Activated naive CD4-positive, alpha-beta T cell treated with anti-CD3 and anti-CD28 coated beads, Interleukin-2, amount 10 ng/mL, durations not matched to agents 7 days and 5 days (primary cell): ENCODE results near the gene NLGN1.
"Not testable (repeated sequence)": the region's sequence is repeated elsewhere in the genome, so short reads cannot be mapped to it uniquely, and the experiment has no call there.

ENCODE experiments used
- CTCF ChIA-PET: fragments of 350-600 bp; sonication (Branson Sonifier 250); formaldehyde crosslinking; loops from one replicate; lab custom pipeline; 2021; ENCODE audit warnings: antibody characterized with exemption; lab: Charles Lee
- DNase-seq: peaks from one replicate; pipeline ENCODE4 v3.0.0-alpha.2; 2020
- H3K27ac Mint-ChIP-seq: one replicate; pipeline ENCODE4 v1.8.0; 2021; ENCODE audit warnings: mild to moderate bottlenecking, moderate library complexity, mixed read lengths
- H3K27me3 Mint-ChIP-seq: one replicate; pipeline ENCODE4 v1.8.0; 2021; ENCODE audit warnings: mild to moderate bottlenecking, mixed read lengths
- H3K36me3 Mint-ChIP-seq: one replicate; pipeline ENCODE4 v1.8.0; 2021; ENCODE audit warnings: mixed read lengths
- H3K4me1 Mint-ChIP-seq: one replicate; pipeline ENCODE4 v1.8.0; 2021; ENCODE audit warnings: mixed read lengths
- H3K4me3 Mint-ChIP-seq: one replicate; pipeline ENCODE4 v1.8.0; 2021; ENCODE audit warnings: mild to moderate bottlenecking, moderate library complexity, mixed read lengths
- H3K9me3 Mint-ChIP-seq: one replicate; pipeline ENCODE4 v1.8.0; 2021; ENCODE audit warnings: mixed read lengths

The NLGN1 gene

GRCh38 chr3:173553635-173554280 lies 156.2 kb downstream of the NLGN1 start:
- CTCF ChIA-PET, result no interaction called here
- Mint-ChIP-seq H3K36me3 (no peaks in the 10 kb centered on the region), H3K9me3 (no peaks in the 10 kb centered on the region), H3K27ac (no peak overlapping the region), H3K4me1 (no peaks in the 10 kb centered on the region), H3K27me3 (no peaks in the 10 kb centered on the region), H3K4me3 (no peak overlapping the region)
- no peak for DNase-seq

GRCh38 chr3:173556546-173556945 lies 159.0 kb downstream of the NLGN1 start:
- CTCF ChIA-PET, result no interaction called here
- H3K9me3 Mint-ChIP-seq, result peaks cover 1% of the 10 kb centered on the region
- no peaks in the 10 kb centered on the region for H3K27me3 Mint-ChIP-seq
- no peak for DNase-seq
- H3K36me3 Mint-ChIP-seq, result no peaks in the 10 kb centered on the region
- no peak overlapping the region for H3K4me3 Mint-ChIP-seq
- no peaks in the 10 kb centered on the region for H3K4me1 Mint-ChIP-seq
- no peak overlapping the region for H3K27ac Mint-ChIP-seq

GRCh38 chr3:173567997-173568396 lies 170.5 kb downstream of the NLGN1 start:
- Mint-ChIP-seq H3K4me1 (no peaks in the 10 kb centered on the region), H3K36me3 (no peaks in the 10 kb centered on the region), H3K4me3 (no peak overlapping the region), H3K9me3 (no peaks in the 10 kb centered on the region), H3K27ac (no peak overlapping the region), H3K27me3 (no peaks in the 10 kb centered on the region)
- DNase-seq, result no peak
- CTCF ChIA-PET, result no interaction called here

GRCh38 chr3:173568623-173569022 lies 171.1 kb downstream of the NLGN1 start:
- Mint-ChIP-seq H3K27me3 (no peaks in the 10 kb centered on the region), H3K27ac (no peak overlapping the region), H3K4me1 (no peaks in the 10 kb centered on the region), H3K9me3 (no peaks in the 10 kb centered on the region), H3K4me3 (no peak overlapping the region), H3K36me3 (no peaks in the 10 kb centered on the region)
- CTCF ChIA-PET, result no interaction called here
- DNase-seq, result no peak

- DNase-seq, result no peak
- Mint-ChIP-seq H3K27ac (no peak overlapping the region), H3K9me3 (no peaks in the 10 kb centered on the region), H3K36me3 (no peaks in the 10 kb centered on the region), H3K4me3 (no peak overlapping the region), H3K4me1 (peaks cover 5% of the 10 kb centered on the region), H3K27me3 (peaks cover 19% of the 10 kb centered on the region)
- CTCF ChIA-PET, result no interaction called here
Measured at GRCh38 chr3:173583496-173583895, 186.0 kb downstream of the NLGN1 start.

- Mint-ChIP-seq H3K27ac (no peak overlapping the region), H3K4me1 (peaks cover 5% of the 10 kb centered on the region), H3K36me3 (no peaks in the 10 kb centered on the region), H3K9me3 (no peaks in the 10 kb centered on the region), H3K27me3 (peaks cover 19% of the 10 kb centered on the region), H3K4me3 (no peak overlapping the region)
- DNase-seq, result no peak
- CTCF ChIA-PET, result no interaction called here
Measured at GRCh38 chr3:173584093-173584837, 186.7 kb downstream of the NLGN1 start.

- Mint-ChIP-seq H3K27ac (no peak overlapping the region), H3K27me3 (peaks cover 19% of the 10 kb centered on the region), H3K4me3 (no peak overlapping the region), H3K4me1 (peaks cover 5% of the 10 kb centered on the region), H3K36me3 (no peaks in the 10 kb centered on the region), H3K9me3 (no peaks in the 10 kb centered on the region)
- no peak for DNase-seq
- CTCF ChIA-PET, result no interaction called here
Measured at GRCh38 chr3:173584838-173585831, 187.6 kb downstream of the NLGN1 start.

GRCh38 chr3:173586166-173586565 lies 188.6 kb downstream of the NLGN1 start:
- Mint-ChIP-seq H3K4me3 (no peak overlapping the region), H3K36me3 (no peaks in the 10 kb centered on the region)
- DNase-seq, result no peak

GRCh38 chr3:173587055-173587454 lies 189.5 kb downstream of the NLGN1 start:
- CTCF ChIA-PET, result no interaction called here
- DNase-seq, result no peak
- no peak overlapping the region for H3K27ac Mint-ChIP-seq
- no peaks in the 10 kb centered on the region for H3K9me3 Mint-ChIP-seq
- H3K4me3 Mint-ChIP-seq, result no peak overlapping the region
- H3K36me3 Mint-ChIP-seq, result no peaks in the 10 kb centered on the region
- H3K27me3 Mint-ChIP-seq, result peaks cover 19% of the 10 kb centered on the region
- H3K4me1 Mint-ChIP-seq, result peaks cover 5% of the 10 kb centered on the region

More at GRCh38 chr3:173586166-173586565, 188.6 kb downstream of the NLGN1 start:
- Mint-ChIP-seq H3K27ac (no peak overlapping the region), H3K27me3 (peaks cover 19% of the 10 kb centered on the region), H3K9me3 (no peaks in the 10 kb centered on the region), H3K4me1 (peaks cover 5% of the 10 kb centered on the region)
- CTCF ChIA-PET, result no interaction called here

GRCh38 chr3:173588556-173588955 lies 191.0 kb downstream of the NLGN1 start:
- H3K27ac Mint-ChIP-seq, result no peak overlapping the region
- peaks cover 19% of the 10 kb centered on the region for H3K27me3 Mint-ChIP-seq
- no peaks in the 10 kb centered on the region for H3K36me3 Mint-ChIP-seq
- CTCF ChIA-PET, result no interaction called here
- DNase-seq, result no peak
- peaks cover 5% of the 10 kb centered on the region for H3K4me1 Mint-ChIP-seq
- H3K4me3 Mint-ChIP-seq, result no peak overlapping the region
- no peaks in the 10 kb centered on the region for H3K9me3 Mint-ChIP-seq

- no peaks in the 10 kb centered on the region for H3K9me3 Mint-ChIP-seq
- H3K4me3 Mint-ChIP-seq, result no peak overlapping the region
- no peak overlapping the region for H3K27ac Mint-ChIP-seq
- no peaks in the 10 kb centered on the region for H3K36me3 Mint-ChIP-seq
- peaks cover 5% of the 10 kb centered on the region for H3K4me1 Mint-ChIP-seq
- CTCF ChIA-PET, result no interaction called here
- H3K27me3 Mint-ChIP-seq, result peaks cover 16% of the 10 kb centered on the region
- DNase-seq, result no peak
Measured at GRCh38 chr3:173589116-173589515, 191.6 kb downstream of the NLGN1 start.

- H3K27me3 Mint-ChIP-seq, result no peaks in the 10 kb centered on the region
- H3K9me3 Mint-ChIP-seq, result no peaks in the 10 kb centered on the region
- DNase-seq, result no peak
- H3K27ac Mint-ChIP-seq, result no peak overlapping the region
- CTCF ChIA-PET, result interaction anchor here (0.6 kb wide), 1 partner anchor 1320 kb away, joined by 3 read pairs; no protein-coding TSS in a partner anchor
- H3K4me3 Mint-ChIP-seq, result no peak overlapping the region
- no peaks in the 10 kb centered on the region for H3K4me1 Mint-ChIP-seq
- no peaks in the 10 kb centered on the region for H3K36me3 Mint-ChIP-seq
Measured at GRCh38 chr3:173591401-173591800, 193.9 kb downstream of the NLGN1 start.

GRCh38 chr3:173594881-173595280 lies 197.3 kb downstream of the NLGN1 start:
- H3K9me3 Mint-ChIP-seq, H3K4me1 Mint-ChIP-seq, CTCF ChIA-PET, H3K36me3 Mint-ChIP-seq, DNase-seq, H3K27ac Mint-ChIP-seq, H3K27me3 Mint-ChIP-seq, H3K4me3 Mint-ChIP-seq: not testable (repeated sequence)

GRCh38 chr3:173599673-173600072 lies 202.1 kb downstream of the NLGN1 start:
- DNase-seq, result no peak
- no peak overlapping the region for H3K4me3 Mint-ChIP-seq
- H3K4me1 Mint-ChIP-seq, result no peaks in the 10 kb centered on the region
- CTCF ChIA-PET, result no interaction called here
- no peak overlapping the region for H3K27ac Mint-ChIP-seq
- H3K27me3 Mint-ChIP-seq, result no peaks in the 10 kb centered on the region
- no peaks in the 10 kb centered on the region for H3K9me3 Mint-ChIP-seq
- H3K36me3 Mint-ChIP-seq, result no peaks in the 10 kb centered on the region
